H1 (cell line): Measurements from ENCODE around the gene GAN. TPM values are rescaled to one million over a fixed set of nuclear protein-coding genes. Genes with fewer than 3 reads are reported as not detected.

ENCODE experiments used
- NRF1 ChIP-seq: IDR thresholded peaks from 2 replicates; pipeline ENCODE4 v1.6.1; 2011; ENCODE audit warnings: mild to moderate bottlenecking, low read depth, low read length, improper control_type of control experiment
- polyA plus RNA-seq, 7 experiments: library from polyadenylated mRNA; depleted of rRNA in 3 of 7; stranded (reverse) in 5 of 7; unstranded in 2 of 7; fragments of >200 nt in 5 of 7; fragments of 200-250 nt in 2 of 7; gene quantifications; 1 replicate in 5 of 7; 2 replicates in 1 of 7; 4 replicates in 1 of 7; pipeline versions ENCODE4 v1.2.1 to v1.2.3, GENCODE V29; 2011 to 2013; ENCODE audit warnings: missing spikeins in 2 of 7, mixed read lengths in 2 of 7
- total RNA-seq: library from RNA; stranded (reverse); fragmentation: NEBNext Ultra II Directional; extraction: Animal tissue kit (Norgen Biotek cat#: 25700); gene quantifications from 2 replicates; pipeline ENCODE4 v1.2.1, GENCODE V29; 2021

The GAN gene
- total and polyA plus RNA-seq, 2 of the 8 experiments (the other 6 are each of a cell fraction or from before 2014, with no cell fraction given), result 4.5 to 23.9 TPM

- no peak for TF ChIP-seq NRF1
These were observed 53.1 kb downstream of the GAN start (continued) for GRCh38 chr16:81367821-81368220.
